HT-29 (cell line): ENCODE results near the gene DIP2B. TPM values are rescaled to one million over a fixed set of nuclear protein-coding genes. Genes with fewer than 3 reads are reported as not detected.

Experiments used
- small RNA-seq: library from RNA; depleted of rRNA; stranded (forward); fragments of <200 nt; gene quantifications from one replicate; pipeline ENCODE3, GENCODE V24; 2014
- total RNA-seq: library from RNA; depleted of rRNA; stranded (reverse); fragments of >200 nt; shearing (Covaris generic); gene quantifications from 2 replicates; pipeline ENCODE4 v1.2.3, GENCODE V29; 2014; rRNA removed

DIP2B gene
- total RNA-seq, 1 experiment from 2014 or later, result 21.4 TPM

Small RNA genes lying within 50 kb of the gene (small RNA-seq; reads per million reads assigned to genes)
- gene RF00019, result not detected
- not detected for gene RNU6-238P
- gene RNU6-769P, result not detected

Other genes starting within 250 kb of the DIP2B start
- 81.4 and 91.1 TPM in 2 replicates for gene LIMA1, start 221.5 kb upstream of the DIP2B start, total RNA-seq
- not detected in 2 replicates for gene FAM186A, start 108.4 kb upstream of the DIP2B start, total RNA-seq
- 15.7 and 18.9 TPM in 2 replicates for gene LARP4, start 104.1 kb upstream of the DIP2B start, total RNA-seq